Cardiac septum (tissue), 1 donor: Measurements from ENCODE around the gene FOSB. TPM values are rescaled to one million over a fixed set of nuclear protein-coding genes. Genes with fewer than 3 reads are reported as not detected.

Experiments used
- DNase-seq: peaks from one replicate; pipeline ENCODE4 v3.0.0-alpha.2; 2020; ENCODE audit warnings: low spot score
- intact Hi-C: fragments of 100-400 bp; cut with DNase I; formaldehyde crosslinking; loops from one replicate; pipeline ENCODE4 v1.14.0; 2022
- total RNA-seq: library from RNA; stranded (reverse); fragmentation: NEBNext Ultra II Directional; extraction: Animal tissue kit (Norgen Biotek cat#: 25700); gene quantifications from one replicate; pipeline ENCODE4 v1.2.1, GENCODE V29; 2021
- donor health status: DM: no; HTN: no; CAD: no.

The FOSB gene
- total RNA-seq, 1 donor from 2014 or later: 0.94 TPM

DNA sequence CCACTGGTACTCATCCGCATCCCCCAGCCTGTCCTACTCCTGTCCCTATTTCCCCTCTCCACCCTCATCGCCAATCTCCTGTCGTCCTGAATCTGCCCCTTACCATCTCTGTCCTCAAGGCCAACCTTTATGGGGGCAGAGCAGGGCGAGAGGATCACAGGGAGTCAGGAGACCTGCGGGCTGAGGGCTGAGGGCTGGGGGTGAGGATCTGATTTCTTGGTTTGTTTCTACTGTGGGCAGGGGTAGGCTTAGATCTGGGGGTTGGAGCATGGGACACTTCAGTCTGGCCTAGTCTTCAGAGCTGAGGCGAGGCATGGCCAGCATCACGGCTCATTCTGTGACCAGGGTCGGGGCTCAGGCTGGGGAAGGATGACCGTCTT is 27.5 kb upstream of the FOSB start:
- intact Hi-C loops: no loop called here
- DNase-seq: no peak

DNA sequence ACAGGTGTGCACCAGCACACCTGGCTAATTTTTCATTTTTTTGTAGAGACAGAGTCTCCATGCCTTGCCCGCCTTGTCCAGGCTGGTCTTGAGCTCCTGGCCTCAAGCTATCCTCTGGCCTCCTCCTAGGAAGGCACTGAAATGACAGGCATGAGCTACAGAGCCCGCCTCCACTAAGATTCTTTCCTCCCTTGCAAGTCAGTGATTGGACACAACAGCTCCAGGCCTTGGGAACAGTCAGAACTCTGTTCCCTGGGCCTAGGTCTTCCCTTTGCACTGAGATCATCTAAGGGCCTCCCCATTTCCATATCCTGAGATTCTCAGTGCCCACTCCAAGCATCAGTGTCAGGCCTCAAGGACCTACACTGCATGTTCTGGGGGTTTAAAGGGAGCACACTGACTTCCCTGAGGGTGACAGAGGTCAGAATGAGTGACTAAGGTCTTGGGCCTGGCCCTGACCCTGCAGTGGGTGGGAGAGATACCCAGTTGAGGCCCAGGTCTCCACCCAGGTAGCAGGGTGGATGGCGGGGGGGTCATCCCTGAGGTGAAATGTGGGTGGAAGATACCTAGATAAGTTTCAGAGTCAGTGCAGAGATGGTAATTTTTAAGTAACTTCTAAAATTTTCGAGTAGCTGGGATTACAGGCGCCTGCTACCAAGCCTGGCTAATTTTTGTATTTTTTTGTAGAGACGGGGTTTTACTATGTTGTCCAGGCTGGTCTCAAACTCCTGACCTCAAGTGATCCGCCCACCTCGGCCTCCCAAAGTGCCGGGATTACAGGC is 26.7 kb upstream of the FOSB start:
- intact Hi-C loops: no loop called here

DNA sequence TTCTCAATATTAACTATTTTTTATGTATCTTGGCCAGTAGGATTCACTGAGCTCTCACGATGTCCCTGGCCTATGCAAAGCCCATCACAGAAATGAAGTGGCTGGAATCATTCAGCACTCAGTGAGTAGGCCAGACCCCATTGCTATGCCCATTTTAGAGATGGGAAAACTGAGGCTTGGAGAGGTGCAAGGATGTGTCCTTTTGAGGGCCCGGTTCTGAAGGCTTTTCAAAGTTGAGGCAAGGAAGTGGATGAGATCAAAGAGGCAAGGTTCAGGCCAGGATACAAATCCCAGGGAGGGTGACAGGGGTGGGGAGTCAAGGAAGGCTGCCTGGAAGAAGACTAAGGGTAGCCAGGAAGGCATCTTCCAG is 25.4 kb upstream of the FOSB start:
- no peak for DNase-seq
- intact Hi-C loops: no loop called here

More for the DNA sequence above, 26.7 kb upstream of the FOSB start:
- no peak for DNase-seq

DNA sequence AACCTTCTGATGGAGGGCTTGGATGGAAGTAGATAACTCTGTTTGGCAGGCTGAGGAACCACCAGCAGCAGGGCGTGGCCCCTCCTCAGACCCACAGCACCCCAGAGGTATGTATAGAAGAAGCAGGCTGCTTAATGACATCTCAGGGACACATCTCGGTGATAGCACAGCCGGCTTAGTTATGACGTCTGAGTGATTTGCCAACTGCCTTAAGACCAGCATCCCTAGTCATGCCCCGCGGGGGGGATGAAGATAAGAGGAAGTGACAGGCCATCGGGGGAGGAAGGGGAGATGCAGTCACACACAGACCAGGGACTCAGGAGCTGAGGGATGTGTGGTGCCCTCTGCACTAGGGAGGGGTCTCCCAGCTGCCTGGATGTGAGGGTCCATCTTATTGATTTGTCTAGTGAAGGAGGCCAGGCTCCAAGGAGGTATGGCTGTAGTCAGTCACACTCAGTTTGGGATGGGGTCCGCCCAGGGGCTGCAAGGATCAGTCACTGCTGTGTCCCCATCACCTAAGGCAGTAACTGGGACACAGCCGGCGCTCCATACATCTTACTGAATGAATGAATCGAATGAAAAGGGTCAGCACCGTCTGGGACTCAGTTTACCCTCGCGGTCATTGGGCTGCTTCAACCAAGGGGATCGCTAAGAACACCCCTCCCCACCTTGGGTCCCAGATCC is 24.9 kb upstream of the FOSB start:
- peak; percentile 85 for DNase-seq
- intact Hi-C loops: loop anchor here (1.0 kb wide), 1 partner anchor 35 kb away; no protein-coding TSS in a partner anchor

DNA sequence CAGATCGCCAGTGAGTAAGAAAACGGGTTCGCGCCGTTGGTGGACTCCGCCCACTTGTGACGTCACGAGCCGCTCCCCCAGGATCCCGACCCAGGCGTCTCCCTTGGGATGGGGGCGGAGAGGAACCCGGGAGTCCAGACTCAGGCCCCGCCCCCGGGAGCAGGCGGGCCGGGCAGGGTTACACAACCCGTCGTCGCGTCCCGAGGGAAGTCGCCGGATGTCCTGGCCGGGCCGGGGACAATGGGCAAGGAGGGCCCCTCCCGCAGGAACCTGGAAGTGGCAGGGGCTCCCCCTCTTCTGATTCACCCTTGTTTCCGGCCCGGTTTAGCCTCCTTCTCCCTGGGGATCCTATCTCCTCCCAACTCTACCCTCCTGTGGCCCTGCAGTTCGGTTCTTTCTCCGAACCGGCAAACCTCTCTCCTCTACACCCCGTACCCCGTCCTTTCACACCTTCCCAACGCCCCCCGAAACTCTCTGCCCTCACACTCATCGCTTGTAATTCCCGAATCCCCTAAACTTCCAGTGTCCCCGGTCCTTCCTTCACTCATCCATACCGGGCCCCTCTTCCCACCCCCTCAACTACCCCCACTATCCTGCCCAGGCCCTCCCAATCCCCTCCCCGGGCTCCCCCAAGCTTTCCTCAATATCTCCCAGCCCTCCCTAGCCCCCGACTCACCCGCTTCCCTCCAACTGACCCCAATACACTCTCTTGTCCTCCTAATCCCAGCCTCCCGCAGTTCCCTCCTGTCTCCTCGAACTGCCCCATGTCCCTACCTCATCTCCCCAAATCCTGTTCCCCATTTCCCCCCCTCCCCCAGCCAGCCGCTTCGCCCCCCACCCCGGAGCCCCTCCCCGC is 24.1 kb upstream of the FOSB start:
- intact Hi-C loops: loop anchor here (1.0 kb wide), 1 partner anchor 35 kb away; no protein-coding TSS in a partner anchor
- DNase-seq: peak; percentile 97

DNA sequence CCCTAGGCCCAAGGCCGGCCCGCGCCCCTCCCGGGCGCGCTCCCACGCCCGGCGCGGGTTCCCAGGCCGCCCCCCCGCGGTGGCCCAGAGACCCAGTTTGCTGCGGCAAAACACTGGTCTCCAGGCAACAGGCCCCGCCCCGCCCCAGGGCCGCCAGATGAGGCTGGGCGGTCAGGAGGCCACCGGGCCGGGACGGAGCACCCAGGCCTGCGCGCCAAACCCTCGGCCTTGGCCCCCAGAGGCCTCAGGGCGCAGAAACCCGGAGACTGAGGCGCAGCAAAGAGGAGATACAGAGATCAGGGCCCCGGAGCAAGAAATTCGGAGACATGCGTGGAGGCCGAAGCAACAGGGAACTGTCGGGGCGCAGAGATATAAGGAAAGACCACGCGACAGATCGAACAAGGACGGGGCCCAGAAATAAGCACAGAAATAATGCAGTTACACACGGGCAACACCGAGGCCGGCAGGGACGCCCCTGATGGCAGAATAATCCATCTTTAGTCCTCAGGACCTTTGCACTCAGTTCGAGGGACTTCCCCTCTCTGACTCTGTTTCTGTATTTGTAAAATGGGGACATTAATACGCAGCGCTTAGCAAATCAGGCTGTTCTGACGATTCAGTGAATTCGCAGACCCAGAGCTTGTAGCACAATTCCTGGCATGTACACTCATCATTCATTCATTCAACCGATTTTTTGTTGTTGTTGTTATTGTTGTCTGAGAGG is 23.3 kb upstream of the FOSB start:
- DNase-seq: peak; percentile 98
- intact Hi-C loops: no loop called here

DNA sequence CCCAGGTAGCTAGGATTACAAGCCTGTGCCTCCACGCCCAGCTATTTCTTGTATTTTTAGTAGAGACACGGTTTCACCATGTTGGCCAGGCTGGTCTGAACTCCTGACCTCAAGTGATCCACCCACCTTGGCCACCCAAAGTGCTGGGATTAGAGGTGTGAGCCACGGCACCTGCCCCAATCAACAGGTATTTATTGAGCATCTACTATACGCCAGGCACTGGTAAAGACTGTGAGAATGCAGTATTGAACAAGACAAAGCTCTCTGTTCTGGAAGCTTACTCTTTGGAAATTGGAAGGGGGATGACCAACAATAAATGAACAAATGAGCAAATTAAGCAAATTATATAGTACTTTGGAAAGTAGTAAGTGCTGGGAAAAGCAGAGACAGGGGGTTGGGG is 22.7 kb upstream of the FOSB start:
- intact Hi-C loops: no loop called here
- DNase-seq: no peak

DNA sequence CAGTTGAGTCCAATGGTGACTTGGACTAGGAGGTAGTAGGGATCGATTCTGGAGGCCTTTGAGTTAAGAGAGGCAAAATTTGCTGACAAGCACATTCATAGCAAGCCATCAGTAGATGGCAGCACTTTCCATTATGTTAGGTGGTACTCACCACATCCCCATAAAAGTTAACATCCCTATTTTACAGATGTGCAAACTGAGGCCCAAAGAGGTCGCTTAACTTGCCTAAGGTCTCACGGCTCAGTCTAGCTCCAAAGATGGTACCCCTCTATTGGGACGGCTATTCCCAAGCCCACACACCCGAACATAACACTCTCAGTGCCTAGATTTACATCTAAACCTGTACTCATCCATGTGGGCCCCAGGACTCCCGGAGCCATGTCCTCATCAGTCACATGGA is 21.5 kb upstream of the FOSB start:
- intact Hi-C loops: no loop called here
- no peak for DNase-seq

DNA sequence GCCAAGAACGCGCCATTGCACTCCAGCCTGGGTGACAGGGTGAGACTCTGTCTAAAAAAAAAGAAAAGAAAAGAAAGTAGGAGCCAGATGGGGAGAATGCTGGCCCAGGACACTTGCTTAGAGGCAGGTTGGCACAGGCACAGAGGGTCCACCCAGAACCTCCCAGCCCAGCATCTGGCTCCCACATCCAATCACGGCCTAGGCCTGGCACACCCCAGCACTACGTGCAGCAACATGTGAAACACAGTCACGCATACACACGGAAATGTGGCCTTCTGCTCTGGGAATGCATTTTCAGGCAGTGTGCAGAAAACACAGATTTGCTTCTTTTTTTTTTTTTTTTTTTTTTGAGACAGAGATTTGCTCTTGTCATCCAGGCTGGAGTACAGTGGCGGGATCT is 20.9 kb upstream of the FOSB start:
- no peak for DNase-seq
- intact Hi-C loops: no loop called here

DNA sequence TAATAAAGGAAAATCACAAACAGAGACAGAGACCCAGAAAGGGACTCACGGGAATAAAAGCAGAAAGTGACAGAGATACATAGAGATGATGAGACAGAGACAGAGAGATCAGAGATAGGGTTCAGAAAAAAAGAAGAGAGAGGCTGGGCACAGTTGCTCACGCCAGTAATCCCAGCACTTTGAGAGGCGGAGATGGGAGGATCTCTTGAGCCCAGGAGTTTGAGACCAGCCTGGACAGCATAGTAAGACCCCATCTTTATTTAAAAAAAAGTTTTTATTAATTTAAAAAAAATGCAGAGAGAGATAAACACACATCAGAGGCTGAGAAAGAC is 19.4 kb upstream of the FOSB start:
- DNase-seq: no peak
- intact Hi-C loops: no loop called here

DNA sequence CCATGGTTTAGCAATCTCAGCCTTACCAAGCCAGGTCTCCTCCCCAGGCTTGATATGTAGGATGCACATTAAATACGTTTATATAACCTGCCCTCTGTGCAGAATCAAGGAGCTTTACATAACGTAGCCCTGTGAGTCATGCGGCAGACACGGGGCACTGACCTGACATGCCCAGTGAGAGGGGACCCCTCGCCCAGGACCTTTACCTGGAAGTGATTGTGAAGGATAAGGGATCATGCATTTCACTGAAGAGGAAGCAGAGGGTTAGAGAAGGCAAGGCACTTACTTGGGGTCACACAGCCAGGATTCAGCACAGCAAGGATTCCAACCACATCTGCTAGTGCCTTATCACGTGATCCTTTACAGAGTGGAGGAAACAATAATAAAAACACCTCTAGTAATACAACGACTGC is 18.9 kb upstream of the FOSB start:
- intact Hi-C loops: no loop called here
- no peak for DNase-seq

DNA sequence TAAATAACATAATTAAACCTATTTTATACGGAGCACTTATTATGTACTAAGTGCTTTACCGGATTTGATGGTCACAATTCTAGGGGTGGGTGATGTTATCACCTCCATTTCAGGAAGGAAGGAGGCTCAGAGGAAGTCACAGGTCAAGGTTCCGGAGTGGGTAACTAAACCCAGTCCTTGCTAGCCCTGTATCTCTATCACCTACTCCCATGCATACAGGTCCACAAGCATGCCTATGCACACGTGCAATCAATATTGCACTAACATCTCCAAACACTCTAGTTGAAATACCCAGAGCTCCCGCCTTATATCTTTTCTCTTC is 17.8 kb upstream of the FOSB start:
- intact Hi-C loops: loop anchor here (2.0 kb wide), 1 partner anchor 17 kb away; the partner anchor contains the start of gene FOSB
- DNase-seq: no peak

DNA sequence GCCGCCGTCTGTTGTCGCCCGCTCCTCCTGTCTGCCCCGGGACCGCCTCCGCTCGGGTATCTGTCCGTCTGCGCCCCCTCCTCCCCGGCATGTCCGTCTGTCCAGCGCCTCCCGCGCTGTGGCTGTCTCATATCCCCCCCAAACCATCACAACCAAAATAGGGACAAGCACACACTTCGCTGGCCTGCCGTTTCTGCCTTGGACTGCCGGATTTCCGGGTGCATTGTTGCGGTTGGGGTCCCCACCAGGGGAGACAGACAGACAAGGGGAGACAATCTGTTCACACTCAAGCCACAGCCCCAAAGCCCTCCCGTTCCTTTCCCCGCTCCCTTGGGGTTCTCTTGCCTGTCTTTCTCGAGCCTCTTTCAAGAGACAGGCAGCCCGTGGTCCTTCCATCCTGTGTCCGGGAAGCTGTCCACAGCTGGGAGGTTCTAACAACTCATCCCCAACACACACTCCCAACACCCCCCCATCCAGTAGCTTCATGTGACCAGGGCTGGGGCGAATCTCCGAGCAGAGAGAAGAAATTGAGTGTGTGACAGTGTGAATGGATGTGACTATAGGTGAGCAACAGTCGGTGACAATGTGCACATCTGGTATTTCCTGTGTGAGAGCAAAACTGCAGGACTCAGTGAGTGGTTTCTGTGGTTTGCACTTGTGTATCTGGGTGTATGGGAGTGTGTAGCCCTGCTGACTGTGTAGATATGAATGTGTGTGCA is 16.5 kb upstream of the FOSB start:
- intact Hi-C loops: loop anchor here (2.0 kb wide), 1 partner anchor 16 kb away; the partner anchor contains the start of gene FOSB
- DNase-seq: no peak

DNA sequence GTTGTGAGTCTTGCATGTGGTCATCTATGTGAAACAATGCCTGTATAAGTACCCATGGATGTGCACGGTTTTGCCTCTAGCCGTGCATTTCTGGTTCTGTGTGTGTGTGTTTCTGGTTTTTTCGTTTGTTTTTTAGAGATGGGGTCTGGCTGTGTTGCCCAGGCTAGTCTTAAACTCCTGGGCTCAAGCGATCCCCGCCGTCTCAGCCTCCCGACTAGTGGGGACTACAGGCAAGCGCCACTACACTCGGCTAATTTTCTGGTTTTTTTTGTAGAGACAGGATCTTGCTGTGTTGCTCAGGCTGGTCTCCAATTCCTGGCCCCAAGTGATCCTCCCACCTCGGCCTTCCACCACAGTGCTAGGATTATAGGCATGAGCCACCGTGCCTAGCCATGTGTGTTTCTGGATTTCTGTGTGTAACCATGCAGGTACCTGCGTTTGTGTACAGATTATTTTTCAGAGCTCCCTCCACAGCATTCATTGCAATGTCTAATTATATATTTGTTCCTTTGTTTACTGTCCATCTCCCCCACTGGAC is 15.9 kb upstream of the FOSB start:
- intact Hi-C loops: loop anchor here (2.0 kb wide), 1 partner anchor 15 kb away; the partner anchor contains the start of gene FOSB
- DNase-seq: no peak

DNA sequence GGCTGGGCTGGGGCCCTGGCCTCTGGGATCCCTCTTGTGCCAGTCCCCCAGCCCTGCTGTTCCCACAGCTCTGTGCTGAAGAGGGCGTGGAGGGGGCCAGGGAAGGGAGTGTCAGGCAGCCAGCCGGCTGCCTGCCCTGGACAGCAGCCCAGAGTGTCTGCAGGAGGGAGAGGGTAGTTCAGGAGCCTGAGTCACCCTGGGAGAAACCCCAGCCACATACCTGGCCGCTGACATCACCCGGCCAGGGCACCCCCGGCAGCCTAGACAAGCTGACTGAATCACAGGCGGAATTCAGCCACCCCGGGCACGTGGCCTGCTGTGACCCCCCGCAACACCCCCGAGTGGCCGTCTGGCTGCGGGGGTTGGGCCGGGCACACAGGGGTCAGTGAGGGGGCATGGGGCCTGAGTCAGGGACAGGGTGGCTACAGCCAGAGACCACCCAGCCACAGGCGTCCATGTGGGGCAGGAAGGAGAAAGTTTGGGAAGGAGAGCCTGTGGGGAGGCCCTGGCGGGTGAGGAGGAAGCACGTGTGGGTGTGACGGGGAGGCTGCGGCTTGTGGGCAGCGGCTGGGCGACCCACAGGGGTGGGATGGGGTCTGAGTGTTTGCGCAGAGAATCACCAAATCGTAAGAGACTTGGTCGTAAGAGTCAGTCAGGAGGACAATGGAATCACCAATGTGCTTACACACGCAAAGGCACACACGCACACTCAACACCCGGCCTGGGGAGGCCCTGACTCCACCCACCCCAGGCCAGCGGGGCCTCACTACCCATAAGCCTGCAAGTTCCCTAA is 11.9 kb upstream of the FOSB start:
- intact Hi-C loops: loop anchor here (1.0 kb wide), 1 partner anchor 11 kb away; the partner anchor contains the start of gene FOSB
- peak; percentile 95 for DNase-seq

DNA sequence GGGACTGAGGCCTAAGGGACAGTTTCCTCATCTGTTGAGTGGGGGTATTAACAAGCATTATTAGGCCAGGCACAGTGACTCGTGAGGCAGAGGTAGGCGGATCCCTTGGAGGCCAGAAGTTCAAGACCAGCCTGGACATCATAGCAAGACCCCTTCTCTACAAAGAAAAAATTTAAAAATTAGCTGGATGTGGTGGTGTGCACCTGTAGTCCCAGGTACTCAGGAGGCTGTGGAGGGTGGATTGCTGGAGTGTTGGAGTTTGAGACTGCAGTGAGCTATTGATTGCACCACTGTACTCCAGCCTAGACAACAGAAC is 11.3 kb upstream of the FOSB start:
- intact Hi-C loops: loop anchor here (1.0 kb wide), 1 partner anchor 11 kb away; the partner anchor contains the start of gene FOSB

DNA sequence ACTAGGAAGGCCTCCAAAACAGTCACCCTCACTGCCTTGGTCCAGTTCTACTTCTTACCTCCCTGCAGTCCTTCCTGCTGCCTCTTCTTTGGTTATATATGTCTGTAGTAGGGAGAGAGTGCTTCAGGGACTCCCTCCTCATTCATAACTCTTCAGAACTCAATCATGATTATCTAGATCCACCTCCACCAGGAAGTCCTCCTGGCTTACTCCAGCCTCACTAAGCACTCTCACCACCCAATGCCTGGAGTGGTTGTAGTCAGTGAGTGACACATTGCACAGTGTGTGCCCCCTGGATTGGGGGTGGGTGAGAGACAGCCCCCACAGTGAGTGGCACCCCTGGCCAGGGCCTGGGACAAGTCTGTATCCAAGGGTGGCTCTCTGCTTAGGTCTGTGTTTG is 10.0 kb upstream of the FOSB start:
- no peak for DNase-seq
- intact Hi-C loops: no loop called here

More for the DNA sequence above, 11.3 kb upstream of the FOSB start:
- DNase-seq: no peak

DNA sequence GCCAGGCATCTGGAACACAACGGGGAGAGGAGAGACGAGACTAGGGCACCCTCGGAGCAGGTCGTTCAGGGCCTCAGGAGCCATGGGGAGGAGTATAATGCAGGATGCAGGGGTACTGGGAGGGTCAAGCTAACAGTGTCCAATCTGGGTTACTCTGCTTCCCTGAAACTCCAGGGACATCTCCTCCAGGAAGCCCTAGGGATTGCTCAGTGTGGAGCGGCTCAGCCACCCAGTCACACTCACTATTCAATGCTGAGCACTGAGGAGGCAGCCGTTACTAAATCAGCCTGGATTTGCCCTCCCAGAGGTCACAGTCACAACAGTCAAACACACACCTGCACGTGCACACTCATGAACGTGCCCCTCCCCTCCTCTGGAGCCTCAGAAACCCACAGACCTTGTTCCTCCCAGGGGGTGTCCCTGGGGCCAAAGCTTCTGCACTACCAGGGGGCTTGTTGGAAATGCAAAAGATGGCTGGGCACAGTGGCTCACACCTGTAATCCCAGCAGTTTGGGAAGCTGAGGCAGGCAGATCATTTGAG is 6.9 kb upstream of the FOSB start:
- no peak for DNase-seq
- intact Hi-C loops: no loop called here
